GM12878 (cell line): ENCODE data around the gene PGBD5. TPM values are rescaled to one million over a fixed set of nuclear protein-coding genes. Genes with fewer than 3 reads are reported as not detected.

Experiments used
- ATAC-seq: fragments of 200-7000 bp; cut with Tn5 transposase; 3 replicates; pipeline ENCODE4 v1.9.1; 2020; ENCODE audit warnings: mild to moderate bottlenecking, moderate library complexity
- BruUV-seq: library from RNA; stranded (reverse); fragments of 400-500 nt; replicated peaks from 2 replicates; lab custom pipeline; 2021; lab: Mats Ljungman, UMichigan
- CTCF ChIA-PET: fragments of 300-600 bp; sonication (Branson Sonifier 250); formaldehyde crosslinking; extraction: SDS; loops from one replicate; lab custom pipeline; 2021; ENCODE audit warnings: inconsistent platforms; lab: Yijun Ruan, JAX
- POLR2A ChIA-PET: fragments of 350-600 bp; formaldehyde crosslinking; extraction: SDS; loops from one replicate; lab custom pipeline; 2021; ENCODE audit warnings: inconsistent platforms; lab: Charles Lee
- RAD21 ChIA-PET: fragments of 300-600 bp; sonication (Branson Sonifier 250); formaldehyde crosslinking; loops from one replicate; lab custom pipeline; 2023; ENCODE audit warnings: antibody characterized with exemption; ENCODE audit not compliant: unreplicated experiment; lab: Charles Lee
- SMC1A ChIA-PET: fragments of 300-600 bp; sonication (Branson Sonifier 250); formaldehyde crosslinking; loops from one replicate; lab custom pipeline; 2023; ENCODE audit not compliant: unreplicated experiment, uncharacterized antibody; lab: Charles Lee
- DNase-seq: peaks from one replicate; pipeline ENCODE4 v3.0.0-alpha.2; 2011; ENCODE audit warnings: low read depth, low spot score
- FAIRE-seq: peaks from 3 replicates; lab custom pipeline; 2011; peaks lifted over from hg19 to GRCh38; lab: Jason Lieb, UNC
- H2AFZ ChIP-seq: 2 replicates; pipeline ENCODE4 v1.6.0; 2011; ENCODE audit warnings: low read depth, low read length, control low read depth; ENCODE audit not compliant: control insufficient read depth
- H3K27ac ChIP-seq: 2 replicates; pipeline ENCODE4 v1.5.1; 2011; ENCODE audit warnings: control low read depth; ENCODE audit not compliant: control insufficient read depth, insufficient read depth
- H3K27me3 ChIP-seq, 2 experiments: replicated peaks in 1 of 2; 2 replicates each; pipeline versions ENCODE4 v1.6.0 to v1.6.1; 2011; ENCODE audit warnings: low read length in 1 of 2; ENCODE audit not compliant: control insufficient read depth in 2 of 2, insufficient read depth in 2 of 2
- H3K36me3 ChIP-seq, 2 experiments: 2 replicates each; pipeline ENCODE4 v1.5.1; 2011; ENCODE audit warnings: low read length in 1 of 2; ENCODE audit not compliant: control insufficient read depth in 2 of 2, insufficient read depth in 2 of 2
- H3K4me1 ChIP-seq: 2 replicates; pipeline ENCODE4 v1.6.1; 2011; ENCODE audit warnings: mild to moderate bottlenecking, low read length, moderate library complexity, mixed read lengths; ENCODE audit not compliant: control insufficient read depth, insufficient read depth
- H3K4me2 ChIP-seq: 2 replicates; pipeline ENCODE4 v1.6.0; 2011; ENCODE audit warnings: control low read depth; ENCODE audit not compliant: control insufficient read depth, insufficient read depth
- H3K4me3 ChIP-seq: fragments of 200-600 bp; sonication (generic); 2 replicates; pipeline ENCODE4 v1.5.1; 2016
- H3K79me2 ChIP-seq: 2 replicates; pipeline ENCODE4 v1.6.0; 2011; ENCODE audit warnings: low read length; ENCODE audit not compliant: control insufficient read depth, insufficient read depth
- H3K9ac ChIP-seq: 2 replicates; pipeline ENCODE4 v1.8.0; 2011; ENCODE audit warnings: low read length, control low read depth, mixed read lengths; ENCODE audit not compliant: control insufficient read depth, insufficient read depth
- H3K9me3 ChIP-seq: replicated peaks from 3 replicates; pipeline ENCODE4 v1.5.1; 2011; ENCODE audit warnings: mild to moderate bottlenecking, low read length; ENCODE audit not compliant: control insufficient read depth, insufficient read depth
- H4K20me1 ChIP-seq: 2 replicates; pipeline ENCODE4 v1.6.0; 2011; ENCODE audit not compliant: control insufficient read depth, insufficient read depth
- ASH2L ChIP-seq: fragments of 300-600, 200-600 bp; sonication (generic); IDR thresholded peaks from 2 replicates; pipeline ENCODE4 v1.6.1; 2017; ENCODE audit warnings: low read depth, mild to moderate bottlenecking, borderline replicate concordance
- CHD1 ChIP-seq: IDR thresholded peaks from 2 replicates; pipeline ENCODE4 v1.6.1; 2012; ENCODE audit warnings: low read depth, low read length, improper control_type of control experiment
- CREM ChIP-seq: IDR thresholded peaks from 2 replicates; pipeline ENCODE4 v1.6.1; 2014; ENCODE audit warnings: antibody characterized with exemption, low read depth
- E2F4 ChIP-seq: IDR thresholded peaks from 2 replicates; pipeline ENCODE4 v1.6.1; 2012; ENCODE audit warnings: low read depth, low read length, improper control_type of control experiment
- EP300 ChIP-seq, 2 experiments: fragments of 150-350 bp in 1 of 2; IDR thresholded peaks; 2 replicates each; pipeline ENCODE4 v1.6.1; 2011 to 2012; ENCODE audit warnings: low read depth in 2 of 2, low read length in 2 of 2, borderline replicate concordance in 1 of 2, improper control_type of control experiment in 1 of 2, inconsistent platforms in 1 of 2; ENCODE audit not compliant: control insufficient read depth in 1 of 2
- IKZF1 ChIP-seq: fragments of 450-650 bp; conservative IDR thresholded peaks from 2 replicates; pipeline ENCODE4 v1.6.1; 2017; ENCODE audit warnings: antibody characterized with exemption, mild to moderate bottlenecking
- MXI1 ChIP-seq: fragments of 150-350 bp; IDR thresholded peaks from 2 replicates; pipeline ENCODE4 v1.6.1; 2011; ENCODE audit warnings: low read depth, mild to moderate bottlenecking, inconsistent platforms, low read length, improper control_type of control experiment
- MYB ChIP-seq: fragments of 150-350 bp; IDR thresholded peaks from 2 replicates; pipeline ENCODE4 v1.6.1; 2014; ENCODE audit warnings: mild to moderate bottlenecking, low read depth, low read length, borderline replicate concordance
- NFIC ChIP-seq: IDR thresholded peaks from 2 replicates; pipeline ENCODE4 v1.6.1; 2012; ENCODE audit warnings: low read depth, mild to moderate bottlenecking, inconsistent platforms, low read length, moderate library complexity
- POLR2A ChIP-seq: IDR thresholded peaks from 2 replicates; pipeline ENCODE4 v1.6.1; 2011; ENCODE audit warnings: low read depth, mild to moderate bottlenecking, low read length
- RBBP5 ChIP-seq: fragments of 200-600 bp; sonication (generic); conservative IDR thresholded peaks from 2 replicates; pipeline ENCODE4 v1.6.1; 2016
- SREBF1 ChIP-seq: IDR thresholded peaks from 2 replicates; pipeline ENCODE4 v1.6.1; 2012; ENCODE audit warnings: mild to moderate bottlenecking, low read length
- SUPT20H ChIP-seq: IDR thresholded peaks from 2 replicates; pipeline ENCODE4 v1.6.1; 2011; ENCODE audit warnings: low read depth, mild to moderate bottlenecking, low read length, moderate library complexity, borderline replicate concordance; ENCODE audit not compliant: control insufficient read depth
- TCF7 ChIP-seq: IDR thresholded peaks from 2 replicates; pipeline ENCODE4 v1.6.1; 2014; ENCODE audit warnings: antibody characterized with exemption, borderline replicate concordance
- WRNIP1 ChIP-seq: IDR thresholded peaks from 2 replicates; pipeline ENCODE4 v1.6.1; 2011; ENCODE audit warnings: low read depth, low read length, improper control_type of control experiment, borderline replicate concordance
- ZNF24 ChIP-seq: fragments of 450-650 bp; IDR thresholded peaks from 2 replicates; pipeline ENCODE4 v1.6.1; 2017; ENCODE audit warnings: antibody characterized with exemption, mild to moderate bottlenecking
- WGBS: methylation state at CpG from one replicate; pipeline ENCODE4 v1.1.6; 2016; ENCODE audit warnings: low lambda C conversion rate; ENCODE audit not compliant: insufficient replicate concordance, insufficient coverage; ENCODE audit errors: missing lambda C conversion rate; 5-methylcytosine and 5-hydroxymethylcytosine counted together
- in situ Hi-C: fragments of 300-500 bp; cut with MboI; formaldehyde crosslinking; loops from 9 replicates; pipeline ENCODE4 v1.14.3; 2018; ENCODE audit warnings: mixed read lengths
- intact Hi-C: fragments of 100-400 bp; cut with micrococcal nuclease; formaldehyde crosslinking; loops from one replicate; pipeline ENCODE4 v1.14.2; 2022; ENCODE audit not compliant: unreplicated experiment
- polyA plus RNA-seq, 11 experiments: library from polyadenylated mRNA; depleted of rRNA in 4 of 11; unstranded in 6 of 11; stranded (reverse) in 5 of 11; fragments of >200 nt; fragmentation: Nextera tagmentation in 4 of 11; fragmentation: Illumina TruSeq in 1 of 11; extraction: Ambion mirVana in 4 of 11; extraction: Trizol in 1 of 11; gene quantifications; 1 replicate in 1 of 11; 2 replicates in 10 of 11; pipeline versions ENCODE4 v1.2.1 to v1.2.3, GENCODE V29; 2011 to 2016; ENCODE audit warnings: inconsistent platforms in 2 of 11, missing spikeins in 2 of 11, low read depth in 1 of 11
- total RNA-seq, 4 experiments: library from RNA; depleted of rRNA in 3 of 4; stranded (reverse); fragments of >200 nt in 3 of 4; fragmentation: Illumina TruSeq in 1 of 4; extraction: Trizol in 1 of 4; gene quantifications; 2 replicates each; pipeline versions ENCODE4 v1.2.1 to v1.2.3, GENCODE V29; 2013 to 2021

PGBD5 gene
- total and polyA plus RNA-seq, 10 of the 15 experiments (the other 5 are each of a cell fraction or from before 2014, with no cell fraction given): 0.03 TPM; not detected in 9

- H3K79me2 ChIP-seq: no peaks in the 10 kb centered on the region
- H3K27ac ChIP-seq: no peak overlapping the region
- no TSS peak for BruUV-seq
- WGBS: 54% methylated on average over 11 of the region's 11 CpGs
- no peaks in the 10 kb centered on the region; the same call in 2 of the 3 replicates for H3K9me3 ChIP-seq
- peaks cover 8 to 15% of the 10 kb centered on the region in 2 experiments for H3K27me3 ChIP-seq
- H2AFZ ChIP-seq: no peak overlapping the region
- no peak overlapping the region for H3K4me2 ChIP-seq
- H3K36me3 ChIP-seq: no peaks in the 10 kb centered on the region
- FAIRE-seq (no peak), ATAC-seq (no peak), DNase-seq (no peak)
- POLR2A ChIA-PET: no interaction called here
- RAD21 ChIA-PET: no interaction called here
- H4K20me1 ChIP-seq: no peaks in the 10 kb centered on the region
- intact Hi-C loops: no loop called here
- SMC1A ChIA-PET: no interaction called here
- TF ChIP-seq MXI1 (no peak), EP300 (IDR thresholded peaks at IDR 0.05; ENCODE audit: borderline replicate concordance in 1 of 2, control insufficient read depth in 1 of 2, low read depth in 2 of 2, low read length in 2 of 2) (no peak), ZNF24 (no peak), WRNIP1 (no peak), TCF7 (no peak), CREM (no peak), SUPT20H (no peak), E2F4 (no peak), ASH2L (no peak), NFIC (no peak), POLR2A (no peak), MYB (no peak), CHD1 (no peak), IKZF1 (no peak), RBBP5 (no peak), SREBF1 (no peak)
- in situ Hi-C loops: no loop called here
- no peak overlapping the region for H3K9ac ChIP-seq
- H3K4me3 ChIP-seq: no peak overlapping the region
- CTCF ChIA-PET: no interaction called here
- H3K4me1 ChIP-seq: no peaks in the 10 kb centered on the region
Observed at GRCh38 chr1:230427094-230427876, 1.2 kb upstream of the PGBD5 start.
